Smooth muscle cell (in vitro differentiated cells): Measurements from ENCODE around the gene H6PD. TPM values are rescaled to one million over a fixed set of nuclear protein-coding genes. Genes with fewer than 3 reads are reported as not detected.

Experiments
- DNase-seq: peaks from one replicate; lab custom pipeline; 2025; ENCODE audit not compliant: unreplicated experiment; lab: John Stamatoyannopoulos, UW
- H2AFZ ChIP-seq: fragments of 200-600 bp; sonication (generic); 2 replicates; pipeline ENCODE4 v1.6.0; 2016; ENCODE audit warnings: antibody characterized with exemption, low read depth, mild to moderate bottlenecking
- H3F3A ChIP-seq: fragments of 200-600 bp; sonication (generic); 2 replicates; pipeline ENCODE4 v1.6.0; 2017; ENCODE audit warnings: antibody characterized with exemption, low read depth
- H3K27ac ChIP-seq: fragments of 200-600 bp; sonication (generic); 2 replicates; pipeline ENCODE4 v1.5.1; 2016; ENCODE audit warnings: low read depth, mild to moderate bottlenecking
- H3K27me3 ChIP-seq: fragments of 200-600 bp; sonication (generic); 2 replicates; pipeline ENCODE4 v1.6.1; 2016; ENCODE audit warnings: low read depth, mild to moderate bottlenecking
- H3K36me3 ChIP-seq: fragments of 200-600 bp; sonication (generic); 2 replicates; pipeline ENCODE4 v1.5.1; 2016; ENCODE audit warnings: low read depth
- H3K4me1 ChIP-seq: fragments of 200-600 bp; sonication (generic); 2 replicates; pipeline ENCODE4 v1.5.1; 2016; ENCODE audit warnings: low read depth
- H3K4me2 ChIP-seq: fragments of 200-600 bp; sonication (generic); 2 replicates; pipeline ENCODE4 v1.6.0; 2016; ENCODE audit warnings: mild to moderate bottlenecking
- H3K4me3 ChIP-seq: fragments of 200-600 bp; sonication (generic); 2 replicates; pipeline ENCODE4 v1.5.1; 2016; ENCODE audit warnings: mild to moderate bottlenecking
- H3K79me2 ChIP-seq: fragments of 200-600 bp; sonication (generic); 2 replicates; pipeline ENCODE4 v1.6.0; 2016; ENCODE audit warnings: low read depth, mild to moderate bottlenecking
- H3K9ac ChIP-seq: fragments of 200-600 bp; sonication (generic); 2 replicates; pipeline ENCODE4 v1.6.0; 2016; ENCODE audit warnings: low read depth
- H3K9me3 ChIP-seq: fragments of 200-600 bp; sonication (generic); replicated peaks from 2 replicates; pipeline ENCODE4 v1.5.1; 2016; ENCODE audit warnings: low read depth
- H4K20me1 ChIP-seq: fragments of 200-600 bp; sonication (generic); 2 replicates; pipeline ENCODE4 v1.6.0; 2016; ENCODE audit warnings: low read depth
- WGBS: methylation state at CpG from one replicate; pipeline ENCODE4 v1.1.7; 2016; ENCODE audit warnings: low lambda C conversion rate; 5-methylcytosine and 5-hydroxymethylcytosine counted together
- polyA plus RNA-seq: library from polyadenylated mRNA; unstranded; fragments of >200 nt; fragmentation: Nextera tagmentation; extraction: Ambion mirVana; gene quantifications from 2 replicates; pipeline ENCODE4 v1.2.1, GENCODE V29; 2016
- total RNA-seq: library from RNA; depleted of rRNA; stranded (reverse); fragments of >200 nt; gene quantifications from 2 replicates; pipeline ENCODE4 v1.2.3, GENCODE V29; 2014
- TF ChIP-seq, protein P1 (sequence below): fragments of 200-600 bp; sonication (generic); IDR thresholded peaks from 2 replicates; pipeline ENCODE4 v1.5.1; 2017; ENCODE audit warnings: borderline replicate concordance, mild to moderate bottlenecking, antibody characterized with exemption; ENCODE audit not compliant: insufficient read depth, poor library complexity, severe bottlenecking

Gene H6PD
- total and polyA plus RNA-seq, 2 experiments from 2014 or later, result 15.1 to 15.3 TPM

DNA sequence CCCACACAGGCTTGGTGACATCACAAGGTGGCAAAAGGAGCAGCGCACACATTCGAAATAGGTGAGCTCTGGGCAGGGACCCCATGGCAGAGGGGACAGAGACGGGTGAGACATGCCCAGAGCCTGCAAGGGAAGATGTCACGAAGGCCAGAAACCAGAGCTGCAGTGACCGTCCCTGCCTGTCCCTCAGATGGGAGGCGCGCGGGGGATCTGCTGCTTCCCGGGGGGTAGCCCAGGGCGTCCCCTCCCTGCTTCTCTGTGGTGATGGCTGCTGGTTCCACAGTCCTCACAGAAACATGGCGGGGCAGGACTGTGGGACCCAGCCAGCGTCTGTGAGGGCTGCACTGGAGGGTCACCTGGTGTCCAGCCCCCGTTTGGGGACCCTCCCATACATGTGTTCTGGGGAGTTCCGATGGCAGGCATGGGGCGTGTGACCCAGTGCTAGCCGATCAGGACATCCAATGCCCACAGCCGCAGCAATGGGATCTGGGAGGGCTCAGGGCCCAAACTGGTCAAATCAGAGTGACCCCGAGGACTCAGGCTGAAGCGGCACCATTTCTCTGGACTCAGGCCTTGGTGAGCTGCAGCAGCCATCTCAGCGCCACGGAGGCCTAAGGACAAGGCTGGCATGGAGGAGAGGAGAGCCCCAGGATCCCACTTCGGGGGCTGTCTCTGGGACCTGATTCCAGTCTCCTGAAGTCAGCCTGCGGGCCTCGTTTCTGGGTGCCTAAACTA, 37.5 kb downstream of the H6PD start:
- Histone ChIP-seq H3K27ac (no peak overlapping the region), H3F3A (no peaks in the 10 kb centered on the region), H3K36me3 (no peaks in the 10 kb centered on the region), H4K20me1 (no peaks in the 10 kb centered on the region), H3K27me3 (no peaks in the 10 kb centered on the region), H3K4me2 (no peak overlapping the region), H3K4me1 (peaks cover 11% of the 10 kb centered on the region), H3K79me2 (no peaks in the 10 kb centered on the region), H3K9me3 (no peaks in the 10 kb centered on the region), H3K4me3 (no peak overlapping the region), H2AFZ (no peak overlapping the region), H3K9ac (no peak overlapping the region)
- no peak for DNase-seq
- WGBS, result 98% methylated on average over 24 of the region's 24 CpGs
- TF ChIP-seq, protein P1, sequence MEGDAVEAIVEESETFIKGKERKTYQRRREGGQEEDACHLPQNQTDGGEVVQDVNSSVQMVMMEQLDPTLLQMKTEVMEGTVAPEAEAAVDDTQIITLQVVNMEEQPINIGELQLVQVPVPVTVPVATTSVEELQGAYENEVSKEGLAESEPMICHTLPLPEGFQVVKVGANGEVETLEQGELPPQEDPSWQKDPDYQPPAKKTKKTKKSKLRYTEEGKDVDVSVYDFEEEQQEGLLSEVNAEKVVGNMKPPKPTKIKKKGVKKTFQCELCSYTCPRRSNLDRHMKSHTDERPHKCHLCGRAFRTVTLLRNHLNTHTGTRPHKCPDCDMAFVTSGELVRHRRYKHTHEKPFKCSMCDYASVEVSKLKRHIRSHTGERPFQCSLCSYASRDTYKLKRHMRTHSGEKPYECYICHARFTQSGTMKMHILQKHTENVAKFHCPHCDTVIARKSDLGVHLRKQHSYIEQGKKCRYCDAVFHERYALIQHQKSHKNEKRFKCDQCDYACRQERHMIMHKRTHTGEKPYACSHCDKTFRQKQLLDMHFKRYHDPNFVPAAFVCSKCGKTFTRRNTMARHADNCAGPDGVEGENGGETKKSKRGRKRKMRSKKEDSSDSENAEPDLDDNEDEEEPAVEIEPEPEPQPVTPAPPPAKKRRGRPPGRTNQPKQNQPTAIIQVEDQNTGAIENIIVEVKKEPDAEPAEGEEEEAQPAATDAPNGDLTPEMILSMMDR, result no peak

DNA sequence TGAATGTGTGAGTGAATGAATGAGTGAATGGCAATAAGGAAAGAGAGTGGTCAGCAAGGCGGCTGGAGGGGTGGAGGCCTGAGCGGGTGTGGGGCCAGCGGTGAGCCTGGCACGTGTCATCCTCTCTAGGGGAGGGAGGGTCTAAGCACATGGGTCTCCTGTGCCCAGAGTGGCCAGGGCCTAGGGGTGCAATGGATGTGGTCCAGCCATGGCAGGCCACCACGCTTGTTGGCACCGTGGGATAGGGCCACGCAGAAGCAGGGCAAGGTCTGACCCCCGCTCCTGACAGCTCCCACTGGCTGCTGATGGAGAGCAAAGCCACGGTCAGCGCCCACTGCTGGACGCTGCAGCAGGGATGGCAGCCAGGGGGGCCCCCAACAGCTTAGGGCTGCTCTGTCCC, 38.6 kb downstream of the H6PD start:
- H2AFZ ChIP-seq, result no peak overlapping the region
- no peak overlapping the region for H3K9ac ChIP-seq
- H3K36me3 ChIP-seq, result no peaks in the 10 kb centered on the region

DNA sequence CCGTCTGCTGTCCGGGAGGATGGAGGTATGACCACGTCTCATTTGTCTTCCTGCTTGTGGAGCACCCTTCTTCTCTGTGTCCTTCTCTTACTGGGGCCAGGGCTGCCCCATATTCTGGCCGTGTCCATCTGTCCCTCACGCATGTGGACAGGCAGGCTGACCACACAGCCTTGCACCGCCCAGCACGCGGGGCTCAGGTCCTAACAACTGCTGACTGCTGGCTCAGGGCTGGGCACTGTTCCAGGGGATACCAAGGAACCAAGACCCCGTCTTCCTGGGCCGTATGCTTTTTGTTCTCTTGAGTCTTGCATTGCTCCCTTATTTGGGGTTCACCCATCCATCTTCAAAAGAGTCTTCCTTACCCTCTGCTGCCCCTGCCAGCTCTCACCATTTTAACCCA, 40.6 kb downstream of the H6PD start:
- TF ChIP-seq, protein P1, result no peak
- Histone ChIP-seq H3K27ac (no peak overlapping the region), H3F3A (no peaks in the 10 kb centered on the region), H3K36me3 (no peaks in the 10 kb centered on the region), H3K4me3 (no peak overlapping the region), H3K27me3 (no peaks in the 10 kb centered on the region), H2AFZ (no peak overlapping the region), H3K79me2 (no peaks in the 10 kb centered on the region), H3K9me3 (no peaks in the 10 kb centered on the region), H3K9ac (no peak overlapping the region), H3K4me2 (peak overlapping the region; percentile 61), H4K20me1 (no peaks in the 10 kb centered on the region), H3K4me1 (peaks cover 24% of the 10 kb centered on the region)
- WGBS, result 77% methylated on average over 10 of the region's 10 CpGs
- DNase-seq, result no peak

More for the DNA sequence above, 38.6 kb downstream of the H6PD start:
- Histone ChIP-seq H3K4me2 (no peak overlapping the region), H3K27ac (no peak overlapping the region), H3K79me2 (no peaks in the 10 kb centered on the region), H4K20me1 (no peaks in the 10 kb centered on the region), H3F3A (no peaks in the 10 kb centered on the region), H3K4me1 (peaks cover 11% of the 10 kb centered on the region), H3K27me3 (no peaks in the 10 kb centered on the region), H3K4me3 (no peak overlapping the region), H3K9me3 (no peaks in the 10 kb centered on the region)
- WGBS, result 86% methylated on average over 11 of the region's 11 CpGs
- TF ChIP-seq, protein P1, result peak; percentile 4
- no peak for DNase-seq

DNA sequence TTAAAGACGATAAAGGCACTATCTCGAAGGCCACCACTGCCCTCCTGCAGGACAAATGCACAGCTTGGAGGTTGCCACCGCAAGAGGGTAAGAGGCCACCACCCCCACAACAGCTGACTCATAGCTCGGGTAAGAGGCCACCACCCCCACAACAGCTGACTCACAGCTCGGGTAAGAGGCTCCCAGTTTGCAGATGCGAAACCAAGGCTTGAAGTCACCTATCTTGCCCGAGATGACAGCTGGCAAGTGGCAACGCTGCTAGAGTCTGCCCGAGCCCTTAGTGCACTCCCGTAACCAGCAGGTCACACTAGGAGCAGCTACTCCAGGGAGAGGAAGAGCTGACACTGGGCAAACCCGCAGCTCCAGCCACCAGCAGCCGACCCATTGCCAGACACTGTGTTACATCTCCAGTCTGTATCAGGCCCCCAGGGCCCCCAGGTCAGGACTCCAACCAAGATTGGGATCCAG, 41.0 kb downstream of the H6PD start:
- H3K27ac ChIP-seq, result peak overlapping the region; percentile 39
- TF ChIP-seq, protein P1, result no peak
- no peaks in the 10 kb centered on the region for H3K9me3 ChIP-seq
- no peaks in the 10 kb centered on the region for H4K20me1 ChIP-seq
- no peaks in the 10 kb centered on the region for H3K79me2 ChIP-seq
- H3F3A ChIP-seq, result no peaks in the 10 kb centered on the region
- WGBS, result 27% methylated on average over 12 of the region's 12 CpGs
- DNase-seq, result no peak
- H3K4me3 ChIP-seq, result no peak overlapping the region
- H3K4me1 ChIP-seq, result peaks cover 26% of the 10 kb centered on the region
- H3K4me2 ChIP-seq, result peak overlapping the region; percentile 61
- H3K27me3 ChIP-seq, result no peaks in the 10 kb centered on the region
- no peak overlapping the region for H3K9ac ChIP-seq
- no peak overlapping the region for H2AFZ ChIP-seq
- H3K36me3 ChIP-seq, result no peaks in the 10 kb centered on the region
